H9 (cell line): ENCODE measurements around the gene CABLES1. TPM values are rescaled to one million over a fixed set of nuclear protein-coding genes. Genes with fewer than 3 reads are reported as not detected.

Experiments used
- DNase-seq: peaks from one replicate; pipeline ENCODE4 v3.0.0-alpha.2; 2017
- H2AFZ ChIP-seq: one replicate; pipeline ENCODE4 v1.6.1; 2013; ENCODE audit warnings: mild to moderate bottlenecking, low read length, control low read depth, moderate library complexity
- H2AK5ac ChIP-seq: 2 replicates; pipeline ENCODE4 v1.6.1; 2013; ENCODE audit warnings: low read length, control low read depth, mixed read lengths; ENCODE audit not compliant: insufficient read length
- H2BK120ac ChIP-seq: one replicate; pipeline ENCODE4 v1.6.1; 2013; ENCODE audit warnings: low read depth, mild to moderate bottlenecking, low read length, control low read depth, inconsistent platforms; ENCODE audit not compliant: poor library complexity, severe bottlenecking
- H2BK12ac ChIP-seq: 2 replicates; pipeline ENCODE4 v1.6.1; 2013; ENCODE audit warnings: low read length, control low read depth, mixed read lengths, low read depth; ENCODE audit not compliant: insufficient read length
- H2BK15ac ChIP-seq: 2 replicates; pipeline ENCODE4 v1.6.1; 2013; ENCODE audit warnings: low read depth, low read length, control low read depth
- H2BK20ac ChIP-seq: one replicate; pipeline ENCODE4 v1.6.1; 2013; ENCODE audit warnings: low read depth, mild to moderate bottlenecking, low read length, control low read depth, inconsistent platforms; ENCODE audit not compliant: poor library complexity, severe bottlenecking
- H2BK5ac ChIP-seq: 2 replicates; pipeline ENCODE4 v1.6.1; 2013; ENCODE audit warnings: low read length, control low read depth, mixed read lengths; ENCODE audit not compliant: insufficient read length
- H3K14ac ChIP-seq: 2 replicates; pipeline ENCODE4 v1.6.1; 2013; ENCODE audit warnings: low read length, control low read depth; ENCODE audit not compliant: insufficient read depth
- H3K18ac ChIP-seq: 2 replicates; pipeline ENCODE4 v1.6.1; 2013; ENCODE audit warnings: low read depth, mild to moderate bottlenecking, mixed read lengths, low read length, control low read depth; ENCODE audit not compliant: insufficient read length
- H3K23ac ChIP-seq: 2 replicates; pipeline ENCODE4 v1.6.1; 2013; ENCODE audit warnings: low read length, control low read depth, mixed read lengths, low read depth; ENCODE audit not compliant: insufficient read length
- H3K23me2 ChIP-seq: 2 replicates; pipeline ENCODE4 v1.6.1; 2013; ENCODE audit warnings: low read depth, mild to moderate bottlenecking, mixed read lengths, low read length, control low read depth; ENCODE audit not compliant: insufficient read length, poor library complexity, severe bottlenecking
- H3K27ac ChIP-seq: 2 replicates; pipeline ENCODE4 v1.5.1; 2013; ENCODE audit warnings: low read length, control low read depth, mixed read lengths, low read depth; ENCODE audit not compliant: insufficient read length
- H3K27me3 ChIP-seq: 2 replicates; pipeline ENCODE4 v1.6.1; 2013; ENCODE audit warnings: low read length, control low read depth, inconsistent platforms; ENCODE audit not compliant: insufficient read depth
- H3K4ac ChIP-seq: 2 replicates; pipeline ENCODE4 v1.6.1; 2013; ENCODE audit warnings: low read depth, mild to moderate bottlenecking, control low read depth, inconsistent platforms, low read length, moderate library complexity
- H3K4me1 ChIP-seq: 2 replicates; pipeline ENCODE4 v1.6.1; 2013; ENCODE audit warnings: low read length, control low read depth, inconsistent platforms; ENCODE audit not compliant: insufficient read depth
- H3K4me2 ChIP-seq: 2 replicates; pipeline ENCODE4 v1.6.1; 2013; ENCODE audit warnings: low read length, control low read depth, mixed read lengths; ENCODE audit not compliant: insufficient read length, insufficient read depth
- H3K56ac ChIP-seq: 2 replicates; pipeline ENCODE4 v1.6.1; 2013; ENCODE audit warnings: low read depth, mild to moderate bottlenecking, mixed read lengths, low read length, control low read depth; ENCODE audit not compliant: insufficient read length
- H3K79me1 ChIP-seq: 2 replicates; pipeline ENCODE4 v1.6.1; 2013; ENCODE audit warnings: low read depth, mild to moderate bottlenecking, moderate library complexity, low read length, control low read depth, inconsistent platforms; ENCODE audit not compliant: insufficient read depth, poor library complexity, severe bottlenecking
- H3K79me2 ChIP-seq: 2 replicates; pipeline ENCODE4 v1.6.1; 2013; ENCODE audit warnings: low read length, control low read depth, inconsistent platforms; ENCODE audit not compliant: insufficient read depth
- H3K9ac ChIP-seq: 2 replicates; pipeline ENCODE4 v1.6.1; 2013; ENCODE audit warnings: low read length, control low read depth, mixed read lengths; ENCODE audit not compliant: insufficient read length; ENCODE audit errors: extremely low read depth
- H3K9me3 ChIP-seq: one replicate; pipeline ENCODE4 v1.6.1; 2013; ENCODE audit warnings: low read depth, low read length, inconsistent platforms; ENCODE audit not compliant: control insufficient read depth
- H3T11ph ChIP-seq: one replicate; pipeline ENCODE4 v1.6.1; 2013; ENCODE audit warnings: mild to moderate bottlenecking, low read length, control low read depth, inconsistent platforms
- H4K20me1 ChIP-seq: one replicate; pipeline ENCODE4 v1.6.1; 2013; ENCODE audit not compliant: control insufficient read depth, insufficient read length, insufficient read depth
- H4K5ac ChIP-seq: 2 replicates; pipeline ENCODE4 v1.6.1; 2013; ENCODE audit warnings: low read depth, mild to moderate bottlenecking, mixed read lengths, low read length, control low read depth; ENCODE audit not compliant: insufficient read length
- H4K8ac ChIP-seq: replicated peaks from 2 replicates; pipeline ENCODE4 v1.6.1; 2013; ENCODE audit warnings: low read length, control low read depth, mixed read lengths, low read depth; ENCODE audit not compliant: insufficient read length
- H4K91ac ChIP-seq: 2 replicates; pipeline ENCODE4 v1.6.1; 2013; ENCODE audit warnings: low read depth, mild to moderate bottlenecking, moderate library complexity, mixed read lengths, low read length, control low read depth; ENCODE audit not compliant: insufficient read length
- H3K27ac Mint-ChIP-seq, 3 experiments: 2 replicates in 2 of 3; 3 replicates in 1 of 3; pipeline ENCODE4 v1.8.0; 2020 to 2021; ENCODE audit warnings: mixed read lengths in 3 of 3, mild to moderate bottlenecking in 1 of 3, moderate library complexity in 1 of 3
- H3K27me3 Mint-ChIP-seq: 2 replicates; pipeline ENCODE4 v1.8.0; 2021; ENCODE audit warnings: low read depth, mild to moderate bottlenecking, moderate library complexity, mixed read lengths
- H3K36me3 Mint-ChIP-seq, 3 experiments: 2 replicates in 2 of 3; 3 replicates in 1 of 3; pipeline ENCODE4 v1.8.0; 2020 to 2021; ENCODE audit warnings: low read depth in 3 of 3, mixed read lengths in 3 of 3; ENCODE audit not compliant: insufficient read depth in 1 of 3
- H3K4me1 Mint-ChIP-seq, 2 experiments: 2 replicates each; pipeline ENCODE4 v1.8.0; 2020; ENCODE audit warnings: mixed read lengths in 2 of 2
- H3K4me3 Mint-ChIP-seq, 2 experiments: 2 replicates in 1 of 2; 3 replicates in 1 of 2; pipeline ENCODE4 v1.8.0; 2020 to 2021; ENCODE audit warnings: mild to moderate bottlenecking in 2 of 2, mixed read lengths in 2 of 2, moderate library complexity in 1 of 2
- H3K9me3 Mint-ChIP-seq, 2 experiments: 2 replicates in 1 of 2; 3 replicates in 1 of 2; pipeline ENCODE4 v1.8.0; 2020; ENCODE audit warnings: mild to moderate bottlenecking in 2 of 2, mixed read lengths in 2 of 2, moderate library complexity in 1 of 2
- WGBS: extraction: QIAGEN DNeasy Blood & Tissue Kit; methylation state at CpG from one replicate; pipeline ENCODE4 v1.1.7; 2013; ENCODE audit warnings: missing lambda C conversion rate, low lambda C conversion rate, mixed read lengths; ENCODE audit not compliant: insufficient read length; ENCODE audit errors: extremely low coverage; 5-methylcytosine and 5-hydroxymethylcytosine counted together
- total RNA-seq: library from RNA; stranded (reverse); gene quantifications from 2 replicates; pipeline ENCODE4 v1.2.1, GENCODE V29; 2021
- TF ChIP-seq, protein P1 (sequence below): fragments of 200-600 bp; sonication (generic); conservative IDR thresholded peaks from 3 replicates; pipeline ENCODE4 v1.8.0; 2021; ENCODE audit warnings: antibody characterized with exemption, mild to moderate bottlenecking

Gene CABLES1
- total RNA-seq, 1 experiment from 2014 or later = 27.1 TPM

DNA sequence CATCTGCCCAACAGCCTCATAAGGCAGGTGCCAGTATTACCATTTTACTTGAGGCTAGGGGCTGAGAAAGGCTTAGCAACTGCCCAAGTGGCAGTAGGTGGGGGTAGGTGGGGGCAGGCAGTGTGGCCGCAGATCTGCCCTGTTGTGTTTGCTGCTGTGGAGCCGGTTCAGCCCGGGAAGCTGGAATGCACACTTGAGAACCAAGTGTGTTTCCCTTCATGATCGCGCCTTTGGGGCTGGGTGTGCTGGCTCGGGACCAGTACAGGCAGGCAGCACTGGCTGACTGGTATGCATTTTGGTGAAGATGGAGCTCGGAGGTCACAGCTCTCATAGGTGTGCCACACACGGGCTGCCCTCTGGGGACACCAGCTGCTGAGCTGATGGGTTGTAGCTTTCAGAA is 85.1 kb downstream of the CABLES1 start:
- H3K23me2 ChIP-seq = no peaks in the 10 kb centered on the region
- H3K14ac ChIP-seq = no peak overlapping the region; the same call in 1 of the 2 replicates
- H3K4ac ChIP-seq = no peak overlapping the region
- Mint-ChIP-seq H3K27me3 (no peaks in the 10 kb centered on the region), H3K4me3 (no peak overlapping the region), H3K4me1 (0 out of 4 replicates have a peak, but pooled peaks cover 0 to 2% of the 10 kb centered on the region in 2 experiments), H3K9me3 (no peaks in the 10 kb centered on the region), H3K27ac (peak overlapping the region in 1 of 3 experiments; percentile 50; a peak in 2 of 7 replicates), H3K36me3 (peaks cover 5 to 44% (median 9%) of the 10 kb centered on the region in 3 experiments; a peak in 6 of 7 replicates)
- no peak overlapping the region for H2AK5ac ChIP-seq
- no peak overlapping the region for H3K56ac ChIP-seq
- no CpG with 5 or more reads among the region's 8 CpGs for WGBS
- H3K27me3 ChIP-seq = no peaks in the 10 kb centered on the region
- H4K8ac ChIP-seq = no peak overlapping the region
- H2BK15ac ChIP-seq = no peak overlapping the region
- H3K79me2 ChIP-seq = no peaks in the 10 kb centered on the region
- H3T11ph ChIP-seq = no peak overlapping the region
- H3K4me2 ChIP-seq = no peak overlapping the region
- no peak overlapping the region for H3K27ac ChIP-seq
- H4K91ac ChIP-seq = no peak overlapping the region
- no peaks in the 10 kb centered on the region for H4K20me1 ChIP-seq
- no peaks in the 10 kb centered on the region for H3K4me1 ChIP-seq
- no peak overlapping the region for H2BK5ac ChIP-seq
- DNase-seq = no peak
- H3K9me3 ChIP-seq = no peaks in the 10 kb centered on the region
- no peak overlapping the region for H2BK20ac ChIP-seq
- no peak overlapping the region for H2BK120ac ChIP-seq
- no peak overlapping the region for H2AFZ ChIP-seq
- H3K79me1 ChIP-seq = no peaks in the 10 kb centered on the region
- H4K5ac ChIP-seq = no peak overlapping the region
- H3K9ac ChIP-seq = no peak overlapping the region
- H3K18ac ChIP-seq = no peak overlapping the region
- TF ChIP-seq, protein P1, sequence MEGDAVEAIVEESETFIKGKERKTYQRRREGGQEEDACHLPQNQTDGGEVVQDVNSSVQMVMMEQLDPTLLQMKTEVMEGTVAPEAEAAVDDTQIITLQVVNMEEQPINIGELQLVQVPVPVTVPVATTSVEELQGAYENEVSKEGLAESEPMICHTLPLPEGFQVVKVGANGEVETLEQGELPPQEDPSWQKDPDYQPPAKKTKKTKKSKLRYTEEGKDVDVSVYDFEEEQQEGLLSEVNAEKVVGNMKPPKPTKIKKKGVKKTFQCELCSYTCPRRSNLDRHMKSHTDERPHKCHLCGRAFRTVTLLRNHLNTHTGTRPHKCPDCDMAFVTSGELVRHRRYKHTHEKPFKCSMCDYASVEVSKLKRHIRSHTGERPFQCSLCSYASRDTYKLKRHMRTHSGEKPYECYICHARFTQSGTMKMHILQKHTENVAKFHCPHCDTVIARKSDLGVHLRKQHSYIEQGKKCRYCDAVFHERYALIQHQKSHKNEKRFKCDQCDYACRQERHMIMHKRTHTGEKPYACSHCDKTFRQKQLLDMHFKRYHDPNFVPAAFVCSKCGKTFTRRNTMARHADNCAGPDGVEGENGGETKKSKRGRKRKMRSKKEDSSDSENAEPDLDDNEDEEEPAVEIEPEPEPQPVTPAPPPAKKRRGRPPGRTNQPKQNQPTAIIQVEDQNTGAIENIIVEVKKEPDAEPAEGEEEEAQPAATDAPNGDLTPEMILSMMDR = no peak
- H3K23ac ChIP-seq = no peak overlapping the region
- H2BK12ac ChIP-seq = no peak overlapping the region
